ENCODE measurements around the gene RNF225. TPM values are rescaled to one million over a fixed set of nuclear protein-coding genes. Genes with fewer than 3 reads are reported as not detected.

Gene RNF225
- total RNA-seq, 1 donor, result not detected

- no peak for TF ChIP-seq CTCF (IDR thresholded peaks at IDR 0.05; ENCODE audit: insufficient read depth, low read length)
- peak overlapping the region; percentile 96 for H3K4me3 ChIP-seq (ENCODE audit: low read depth, low read length)
- no peak for DNase-seq (ENCODE audit: low read depth)
Observed at GRCh38 chr19:58385891-58386575, 9.4 kb upstream of the RNF225 start.

- H3K4me3 ChIP-seq (ENCODE audit: low read depth, low read length), result peak within 1 kb of the TSS; percentile 96
- no peak for TF ChIP-seq CTCF (IDR thresholded peaks at IDR 0.05; ENCODE audit: insufficient read depth, low read length)
- DNase-seq (ENCODE audit: low read depth), result peak; percentile 99
Observed at GRCh38 chr19:58386576-58387337, 8.7 kb upstream of the RNF225 start, which contains the start of gene RPS5. TSS of gene RPS5 (plus strand) at chr19:58387269. CDS start at chr19:58388138, 869 bp downstream.

GRCh38 chr19:58387338-58388174 lies 7.9 kb upstream of the RNF225 start:
- DNase-seq (ENCODE audit: low read depth), result no peak
- no peak for TF ChIP-seq CTCF (IDR thresholded peaks at IDR 0.05; ENCODE audit: insufficient read depth, low read length)
- H3K4me3 ChIP-seq (ENCODE audit: low read depth, low read length), result peak overlapping the region; percentile 96

- no peak for TF ChIP-seq CTCF (IDR thresholded peaks at IDR 0.05; ENCODE audit: insufficient read depth, low read length)
- H3K4me3 ChIP-seq (ENCODE audit: low read depth, low read length), result peak overlapping the region; percentile 96
Observed at GRCh38 chr19:58388175-58388526, 7.3 kb upstream of the RNF225 start.

GRCh38 chr19:58392945-58393724 lies 2.3 kb upstream of the RNF225 start:
- H3K4me3 ChIP-seq (ENCODE audit: low read depth, low read length), result no peak overlapping the region
- DNase-seq (ENCODE audit: low read depth), result no peak
- no peak for TF ChIP-seq CTCF (IDR thresholded peaks at IDR 0.05; ENCODE audit: insufficient read depth, low read length)

More at GRCh38 chr19:58388175-58388526, 7.3 kb upstream of the RNF225 start:
- DNase-seq (ENCODE audit: low read depth), result no peak

GRCh38 chr19:58393725-58394033 lies 1.8 kb upstream of the RNF225 start:
- H3K4me3 ChIP-seq (ENCODE audit: low read depth, low read length), result no peak overlapping the region
- DNase-seq (ENCODE audit: low read depth), result no peak
- TF ChIP-seq CTCF (IDR thresholded peaks at IDR 0.05; ENCODE audit: insufficient read depth, low read length), result no peak
